GM12878 (cell line): ENCODE results near the gene SLC9C1.

ENCODE experiments used
- CHD2 ChIP-seq: IDR thresholded peaks from 2 replicates; pipeline ENCODE4 v1.6.1; 2011; ENCODE audit warnings: low read depth, low read length, improper control_type of control experiment, borderline replicate concordance
- CTCF ChIP-seq, 3 experiments: IDR thresholded peaks in 2 of 3; conservative IDR thresholded peaks in 1 of 3; 2 replicates each; pipeline ENCODE4 v1.5.1; 2011; ENCODE audit warnings: low read depth in 3 of 3, low read length in 3 of 3, mild to moderate bottlenecking in 3 of 3, control low read depth in 2 of 3, moderate library complexity in 2 of 3, inconsistent platforms in 1 of 3, mixed read lengths in 1 of 3; ENCODE audit not compliant: control insufficient read depth in 2 of 3, insufficient read depth in 1 of 3; ENCODE audit errors: extremely low read depth in 1 of 3
- ESRRA ChIP-seq: IDR thresholded peaks from 2 replicates; pipeline ENCODE4 v1.6.1; 2012; ENCODE audit warnings: mild to moderate bottlenecking, low read length, improper control_type of control experiment
- HCFC1 ChIP-seq: fragments of 150-350 bp; IDR thresholded peaks from 2 replicates; pipeline ENCODE4 v1.6.1; 2014; ENCODE audit warnings: low read length
- RAD51 ChIP-seq: fragments of 450-650 bp; IDR thresholded peaks from 2 replicates; pipeline ENCODE4 v1.6.1; 2016; ENCODE audit warnings: moderate library complexity, mild to moderate bottlenecking, inconsistent platforms
- RELA ChIP-seq: fragments of 450-650 bp; IDR thresholded peaks from 2 replicates; pipeline ENCODE4 v1.8.0; 2014; ENCODE audit warnings: borderline replicate concordance; ENCODE audit not compliant: partially characterized antibody
- ZNF384 ChIP-seq: IDR thresholded peaks from 2 replicates; pipeline ENCODE4 v1.6.1; 2012; ENCODE audit warnings: low read depth, mild to moderate bottlenecking, low read length, improper control_type of control experiment, borderline replicate concordance
- TF ChIP-seq, protein P1 (sequence below): fragments of 450-650 bp; IDR thresholded peaks from 2 replicates; pipeline ENCODE4 v1.6.1; 2016; ENCODE audit warnings: mild to moderate bottlenecking

- TF ChIP-seq RELA (no peak), RAD51 (no peak), CTCF (IDR thresholded peaks at IDR 0.05 in 2 of 3, conservative IDR thresholded peaks at IDR 0.05 in 1 of 3; ENCODE audit: control insufficient read depth in 2 of 3, extremely low read depth in 1 of 3, insufficient read depth in 1 of 3, low read depth in 3 of 3, low read length in 3 of 3) (no peak), CHD2 (no peak), ZNF384 (no peak), HCFC1 (no peak), ESRRA (no peak)
- TF ChIP-seq, protein P1, sequence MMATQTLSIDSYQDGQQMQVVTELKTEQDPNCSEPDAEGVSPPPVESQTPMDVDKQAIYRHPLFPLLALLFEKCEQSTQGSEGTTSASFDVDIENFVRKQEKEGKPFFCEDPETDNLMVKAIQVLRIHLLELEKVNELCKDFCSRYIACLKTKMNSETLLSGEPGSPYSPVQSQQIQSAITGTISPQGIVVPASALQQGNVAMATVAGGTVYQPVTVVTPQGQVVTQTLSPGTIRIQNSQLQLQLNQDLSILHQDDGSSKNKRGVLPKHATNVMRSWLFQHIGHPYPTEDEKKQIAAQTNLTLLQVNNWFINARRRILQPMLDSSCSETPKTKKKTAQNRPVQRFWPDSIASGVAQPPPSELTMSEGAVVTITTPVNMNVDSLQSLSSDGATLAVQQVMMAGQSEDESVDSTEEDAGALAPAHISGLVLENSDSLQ, result no peak
Observed at GRCh38 chr3:112308151-112308911, 14.3 kb upstream of the SLC9C1 start.
